ENCODE results near the gene ZBED4. TPM values are rescaled to one million over a fixed set of nuclear protein-coding genes. Genes with fewer than 3 reads are reported as not detected.

ZBED4 gene
- total RNA-seq, 1 experiment from 2014 or later: 31.5 TPM

DNA sequence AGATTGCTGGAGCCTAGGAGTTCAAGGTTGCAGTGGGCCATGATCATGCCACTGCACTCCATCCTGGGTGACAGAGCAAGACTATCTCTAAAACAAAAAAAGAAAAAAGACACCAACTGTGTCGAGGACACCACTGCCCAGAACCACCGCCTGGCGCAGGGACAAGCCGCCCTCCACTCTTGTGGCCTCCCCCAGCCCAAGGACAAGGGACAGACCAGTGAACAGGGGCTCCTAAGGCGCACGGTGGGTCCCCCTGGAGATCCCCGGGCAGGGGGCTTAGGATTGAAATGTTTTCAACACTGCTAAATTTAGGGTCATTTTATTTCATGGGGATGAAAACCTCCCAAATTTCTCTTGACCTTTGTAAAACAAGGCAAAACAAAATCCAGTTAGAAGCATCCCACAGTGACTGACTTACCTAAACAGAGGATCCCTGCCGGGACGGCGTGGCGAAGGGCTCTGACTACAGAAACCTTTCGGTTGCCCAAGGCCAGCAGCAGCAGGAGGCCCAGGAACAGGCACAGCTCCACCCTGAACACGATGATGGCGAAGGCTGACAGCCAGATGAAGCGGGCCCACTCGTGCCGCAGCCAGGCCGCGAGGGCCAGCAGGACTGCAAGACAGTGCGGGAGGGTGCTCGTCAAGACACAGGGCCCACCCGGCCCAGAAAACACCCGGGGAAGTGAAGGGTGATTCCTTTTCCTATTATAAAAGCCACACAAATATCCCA lies 56.0 kb downstream of the ZBED4 start:
- Histone ChIP-seq H3K4me3 (ENCODE audit: low read depth, low read length, poor library complexity, severe bottlenecking) (no peak overlapping the region), H3K27me3 (replicated peaks; ENCODE audit: insufficient read depth, low read depth, low read length, poor library complexity) (no peaks in the 10 kb centered on the region), H3K4me1 (ENCODE audit: insufficient read depth, low read length, poor library complexity, severe bottlenecking) (no peaks in the 10 kb centered on the region), H3K9me3 (ENCODE audit: low read depth, low read length, poor library complexity, severe bottlenecking) (no peaks in the 10 kb centered on the region), H3K27ac (ENCODE audit: low read depth, low read length, poor library complexity, severe bottlenecking) (no peak overlapping the region), H3K36me3 (ENCODE audit: insufficient read depth, low read length, poor library complexity, severe bottlenecking) (peaks cover 38% of the 10 kb centered on the region)
- ChIA-PET POLR2A (ENCODE audit: low non-redundant PET) (no interaction called here), CTCF (no interaction called here)
- no TSS peak for BruUV-seq (replicated peaks)
- DNase-seq (ENCODE audit: low spot score): no peak
- TF ChIP-seq, protein P1, sequence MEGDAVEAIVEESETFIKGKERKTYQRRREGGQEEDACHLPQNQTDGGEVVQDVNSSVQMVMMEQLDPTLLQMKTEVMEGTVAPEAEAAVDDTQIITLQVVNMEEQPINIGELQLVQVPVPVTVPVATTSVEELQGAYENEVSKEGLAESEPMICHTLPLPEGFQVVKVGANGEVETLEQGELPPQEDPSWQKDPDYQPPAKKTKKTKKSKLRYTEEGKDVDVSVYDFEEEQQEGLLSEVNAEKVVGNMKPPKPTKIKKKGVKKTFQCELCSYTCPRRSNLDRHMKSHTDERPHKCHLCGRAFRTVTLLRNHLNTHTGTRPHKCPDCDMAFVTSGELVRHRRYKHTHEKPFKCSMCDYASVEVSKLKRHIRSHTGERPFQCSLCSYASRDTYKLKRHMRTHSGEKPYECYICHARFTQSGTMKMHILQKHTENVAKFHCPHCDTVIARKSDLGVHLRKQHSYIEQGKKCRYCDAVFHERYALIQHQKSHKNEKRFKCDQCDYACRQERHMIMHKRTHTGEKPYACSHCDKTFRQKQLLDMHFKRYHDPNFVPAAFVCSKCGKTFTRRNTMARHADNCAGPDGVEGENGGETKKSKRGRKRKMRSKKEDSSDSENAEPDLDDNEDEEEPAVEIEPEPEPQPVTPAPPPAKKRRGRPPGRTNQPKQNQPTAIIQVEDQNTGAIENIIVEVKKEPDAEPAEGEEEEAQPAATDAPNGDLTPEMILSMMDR (conservative IDR thresholded peaks at IDR 0.05; ENCODE audit: low read depth, low read length): no peak
- no peak for TF ChIP-seq EZH2 (IDR thresholded peaks at IDR 0.05; ENCODE audit: borderline replicate concordance, low read depth, low read length, poor library complexity, severe bottlenecking)
- intact Hi-C loops (cut with micrococcal nuclease; ENCODE audit: unreplicated experiment): no loop called here

DNA sequence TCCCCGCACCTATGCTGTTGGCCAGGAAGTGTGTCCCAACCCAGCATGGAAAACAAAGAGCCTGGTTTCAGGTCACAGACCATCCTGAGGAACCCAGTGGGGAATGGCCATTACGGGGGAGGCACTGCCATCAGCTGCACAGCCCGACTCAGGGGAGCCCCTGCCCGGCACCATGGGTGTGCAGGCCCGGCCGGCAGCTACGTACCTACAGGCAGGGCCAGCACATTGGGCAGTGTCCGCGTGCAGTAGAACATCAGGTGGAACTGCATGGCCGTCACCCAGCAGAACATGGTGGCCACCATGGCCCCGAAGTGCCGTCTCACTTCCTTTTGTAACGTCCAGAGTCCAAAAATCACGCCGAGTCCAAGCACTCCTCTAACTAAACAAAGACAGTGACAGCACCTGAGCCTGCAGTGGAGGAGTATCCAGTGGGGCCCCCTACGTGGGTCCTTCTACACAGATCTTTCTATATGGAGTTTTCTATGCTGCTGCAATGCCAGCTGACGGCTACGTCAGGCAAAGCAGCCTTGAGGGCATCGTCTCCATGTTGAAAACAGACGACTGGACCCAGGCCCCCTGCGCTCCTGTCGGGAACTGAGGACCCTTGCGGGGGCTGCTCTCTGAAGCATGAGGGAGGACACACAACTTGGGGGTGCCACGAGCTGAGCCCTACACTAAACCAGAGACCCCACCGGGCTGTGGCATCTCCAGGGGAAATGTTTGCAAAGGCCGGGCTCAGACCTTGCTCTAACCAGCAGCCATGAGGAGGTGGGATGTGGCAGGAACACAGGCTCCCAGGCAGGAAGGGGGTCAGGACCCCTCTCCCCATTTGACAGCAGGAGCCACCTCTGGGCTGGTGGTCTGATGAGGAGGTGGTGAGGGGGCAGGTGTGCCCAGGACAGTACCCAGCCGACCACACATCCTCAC lies 56.8 kb downstream of the ZBED4 start:
- intact Hi-C loops (cut with micrococcal nuclease; ENCODE audit: unreplicated experiment): no loop called here

DNA sequence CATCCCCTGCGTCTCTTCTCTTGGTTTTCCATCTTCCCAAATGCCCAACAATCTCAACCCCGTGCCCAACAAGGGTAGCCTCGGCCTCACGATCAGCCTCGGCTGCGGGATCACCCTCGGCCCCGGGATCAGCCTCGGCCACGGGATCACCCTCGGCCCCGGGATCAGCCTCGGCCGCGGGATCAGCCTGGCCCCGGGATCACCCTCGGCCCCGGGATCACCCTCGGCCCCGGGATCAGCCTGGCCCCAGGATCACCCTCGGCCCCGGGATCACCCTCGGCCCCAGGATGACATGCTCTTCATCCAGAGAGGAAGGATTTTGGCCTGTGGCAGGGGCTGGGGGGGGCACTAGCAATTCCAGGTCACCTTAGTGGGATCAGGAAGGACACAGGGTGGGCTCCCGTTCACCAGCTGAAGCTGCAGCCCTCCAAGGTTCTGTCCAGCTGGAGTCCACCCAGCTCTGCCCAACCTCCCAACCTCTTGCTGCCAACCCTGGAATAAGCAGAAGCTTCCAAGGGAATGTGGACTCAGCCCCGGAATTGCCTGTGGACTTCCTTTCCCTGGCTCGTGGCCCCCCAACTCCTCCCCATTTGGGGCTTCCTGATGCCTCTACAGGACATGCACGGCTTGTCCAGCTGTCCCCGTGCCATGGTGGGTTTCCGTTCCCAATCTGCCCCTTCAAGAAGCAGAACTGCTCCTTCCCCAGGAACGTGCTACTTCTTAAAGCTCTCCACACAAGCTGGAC lies 58.4 kb downstream of the ZBED4 start:
- ChIA-PET POLR2A (ENCODE audit: low non-redundant PET) (no interaction called here), CTCF (interaction anchor here (0.8 kb wide), 1 partner anchor 57 kb away, joined by 3 read pairs; no protein-coding TSS in a partner anchor)
- Histone ChIP-seq H3K4me3 (ENCODE audit: low read depth, low read length, poor library complexity, severe bottlenecking) (no peak overlapping the region), H3K36me3 (ENCODE audit: insufficient read depth, low read length, poor library complexity, severe bottlenecking) (peaks cover 33% of the 10 kb centered on the region), H3K4me1 (ENCODE audit: insufficient read depth, low read length, poor library complexity, severe bottlenecking) (no peaks in the 10 kb centered on the region), H3K9me3 (ENCODE audit: low read depth, low read length, poor library complexity, severe bottlenecking) (no peaks in the 10 kb centered on the region), H3K27me3 (replicated peaks; ENCODE audit: insufficient read depth, low read depth, low read length, poor library complexity) (no peaks in the 10 kb centered on the region), H3K27ac (ENCODE audit: low read depth, low read length, poor library complexity, severe bottlenecking) (no peak overlapping the region)
- no TSS peak for BruUV-seq (replicated peaks)
- no peak for TF ChIP-seq EZH2 (IDR thresholded peaks at IDR 0.05; ENCODE audit: borderline replicate concordance, low read depth, low read length, poor library complexity, severe bottlenecking)
- TF ChIP-seq, protein P1 (conservative IDR thresholded peaks at IDR 0.05; ENCODE audit: low read depth, low read length): no peak
- intact Hi-C loops (cut with micrococcal nuclease; ENCODE audit: unreplicated experiment): no loop called here
- DNase-seq (ENCODE audit: low spot score): no peak

More for the DNA sequence above, 56.8 kb downstream of the ZBED4 start:
- no peak for DNase-seq (ENCODE audit: low spot score)
- H3K9me3 ChIP-seq (ENCODE audit: low read depth, low read length, poor library complexity, severe bottlenecking): no peaks in the 10 kb centered on the region
- H3K27me3 ChIP-seq (replicated peaks; ENCODE audit: insufficient read depth, low read depth, low read length, poor library complexity): no peaks in the 10 kb centered on the region
- H3K27ac ChIP-seq (ENCODE audit: low read depth, low read length, poor library complexity, severe bottlenecking): no peak overlapping the region
- ChIA-PET POLR2A (ENCODE audit: low non-redundant PET) (no interaction called here), CTCF (no interaction called here)
- BruUV-seq (replicated peaks): no TSS peak
- H3K4me1 ChIP-seq (ENCODE audit: insufficient read depth, low read length, poor library complexity, severe bottlenecking): no peaks in the 10 kb centered on the region
- no peak overlapping the region for H3K4me3 ChIP-seq (ENCODE audit: low read depth, low read length, poor library complexity, severe bottlenecking)
- TF ChIP-seq, protein P1 (conservative IDR thresholded peaks at IDR 0.05; ENCODE audit: low read depth, low read length): no peak
- TF ChIP-seq EZH2 (IDR thresholded peaks at IDR 0.05; ENCODE audit: borderline replicate concordance, low read depth, low read length, poor library complexity, severe bottlenecking): no peak
- H3K36me3 ChIP-seq (ENCODE audit: insufficient read depth, low read length, poor library complexity, severe bottlenecking): peaks cover 36% of the 10 kb centered on the region

All from A673 (cell line).